NCI-H2107 (cell line): ENCODE results near the gene PIK3IP1.

ENCODE experiments used
- DNase-seq: peaks from one replicate; lab custom pipeline; 2025; lab: John Stamatoyannopoulos, UW

PIK3IP1 gene

DNA sequence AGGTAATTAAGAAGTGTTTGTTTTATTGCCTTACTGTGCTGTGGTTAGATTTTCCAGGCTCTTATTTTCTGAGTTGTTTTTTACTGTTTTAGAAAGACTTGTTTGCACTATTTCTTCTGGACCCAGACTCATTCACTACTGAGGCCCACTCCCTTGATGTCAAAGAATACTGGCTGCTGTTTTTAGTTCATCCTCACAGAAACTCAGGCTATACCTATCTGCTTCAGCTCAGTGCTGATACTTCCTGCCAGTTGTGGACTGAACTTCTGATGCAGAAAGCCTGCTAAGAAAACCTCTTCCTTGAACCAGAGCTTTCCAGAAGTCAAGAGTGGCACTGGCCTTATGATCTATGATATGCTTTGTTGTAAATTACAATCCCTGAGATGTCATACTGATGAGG lies 15.9 kb upstream of the PIK3IP1 start:
- no peak for DNase-seq

DNA sequence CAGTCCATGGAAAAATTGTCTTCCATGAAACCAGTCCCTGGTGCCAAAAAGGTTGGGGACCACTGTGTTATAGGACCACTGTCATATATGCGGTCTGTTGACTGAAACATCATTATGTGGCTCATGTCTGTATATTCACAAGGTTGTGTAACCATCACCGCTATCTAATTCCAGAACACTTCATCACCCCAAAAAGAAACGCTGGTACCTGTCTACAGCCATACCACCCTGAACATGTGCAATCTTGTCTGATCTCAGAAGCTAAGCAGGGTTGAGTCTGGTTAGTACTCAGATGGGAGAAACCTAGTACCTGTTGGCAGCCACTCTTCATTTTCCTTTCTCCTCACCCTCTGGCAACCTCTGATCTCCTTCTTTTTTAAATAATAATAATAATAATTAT lies 12.9 kb upstream of the PIK3IP1 start:
- no peak for DNase-seq

DNA sequence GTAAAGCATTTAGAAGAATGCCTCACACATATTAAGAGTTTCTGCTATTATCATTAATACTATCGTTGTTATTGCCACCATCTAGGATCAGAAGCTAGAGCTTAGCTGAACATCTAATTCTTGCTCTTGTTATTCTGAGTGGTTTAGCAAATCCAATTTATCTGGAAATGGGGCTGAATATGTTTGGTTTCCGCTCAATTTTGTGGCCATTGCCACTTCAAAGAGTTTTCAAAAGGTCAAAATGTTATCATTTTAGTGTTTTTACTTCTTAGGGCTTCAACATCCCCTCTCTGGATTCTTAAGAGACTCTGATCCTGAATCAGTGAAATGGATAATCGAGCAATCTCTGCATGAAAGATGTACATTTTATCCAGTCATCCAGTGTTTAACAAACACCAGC lies 10.2 kb upstream of the PIK3IP1 start:
- no peak for DNase-seq

DNA sequence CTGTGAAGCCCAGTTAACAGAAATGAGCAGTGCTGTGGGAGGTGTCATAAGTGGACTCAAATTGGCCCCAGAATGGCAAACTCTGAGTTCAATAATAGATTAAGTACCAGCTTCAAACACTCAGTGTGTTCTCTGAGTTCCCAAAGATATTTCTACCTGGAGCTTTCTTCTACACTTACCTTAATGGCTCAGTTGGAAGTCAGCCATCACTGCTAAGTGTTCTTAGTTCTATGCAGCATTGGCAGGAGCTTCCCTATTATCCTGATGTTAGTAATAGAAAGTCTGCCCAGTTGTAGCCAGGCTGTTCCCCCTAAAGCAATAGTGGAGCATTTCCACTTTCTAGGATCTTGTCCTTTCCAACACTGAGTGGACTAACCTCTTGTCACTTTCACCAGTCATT lies 9.7 kb upstream of the PIK3IP1 start:
- DNase-seq: peak; percentile 19

DNA sequence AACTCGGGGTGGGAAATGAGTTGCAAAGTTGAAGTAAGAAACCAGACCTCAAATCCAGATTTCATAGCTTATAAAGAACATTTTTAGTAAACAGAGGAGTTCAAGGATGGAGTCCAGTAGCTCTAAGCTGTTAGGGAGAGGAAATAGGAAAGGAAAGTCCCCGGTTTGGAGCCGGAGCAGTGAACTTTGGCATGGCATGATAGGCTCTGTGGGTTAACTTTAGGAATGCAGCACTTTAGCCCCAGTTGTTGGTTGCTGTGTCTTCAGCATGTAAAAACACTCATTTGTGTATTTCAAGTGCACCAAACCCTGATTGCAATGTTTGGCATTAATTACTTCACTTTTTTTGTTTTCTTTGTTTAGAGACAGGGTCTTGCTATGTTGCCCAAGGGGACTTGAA lies 8.6 kb upstream of the PIK3IP1 start:
- no peak for DNase-seq

DNA sequence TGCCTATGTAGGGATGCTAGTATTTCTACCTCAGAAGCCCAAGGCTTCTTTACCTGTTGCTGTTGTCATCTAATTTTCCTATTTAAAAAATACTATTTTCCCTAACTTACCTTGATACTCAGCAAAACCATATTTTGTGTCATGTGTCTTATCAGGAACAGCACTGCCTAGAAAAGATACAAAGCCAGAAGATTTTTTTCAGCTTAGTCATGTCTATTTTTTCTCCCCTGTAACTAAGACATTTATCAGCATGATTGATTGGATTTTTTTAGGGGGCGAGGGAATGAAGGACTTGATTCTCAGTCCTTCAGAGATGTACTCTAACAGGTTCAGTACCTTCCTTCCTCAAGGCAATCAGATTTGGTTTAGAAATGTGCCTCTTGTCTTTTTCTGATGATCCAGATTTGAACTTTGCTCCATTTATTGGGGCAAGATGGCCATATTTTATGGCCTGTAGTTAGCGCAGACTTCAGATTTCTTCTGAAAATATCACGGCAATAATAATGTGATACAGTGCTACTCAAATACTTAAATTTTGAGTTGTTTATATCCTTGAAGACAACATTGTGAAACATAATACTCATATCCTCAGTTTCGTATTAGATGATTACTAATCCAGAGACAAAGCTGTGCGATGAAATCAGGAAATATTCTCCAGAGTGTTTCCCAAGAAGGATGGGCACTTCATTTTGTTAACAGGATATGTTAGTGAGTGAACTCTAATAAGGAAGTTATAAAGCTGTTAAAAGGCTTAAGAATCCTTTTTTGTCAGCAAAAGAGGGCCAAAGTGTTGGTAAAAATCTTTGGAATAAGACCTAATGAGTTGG lies 3.8 kb upstream of the PIK3IP1 start:
- DNase-seq: no peak

DNA sequence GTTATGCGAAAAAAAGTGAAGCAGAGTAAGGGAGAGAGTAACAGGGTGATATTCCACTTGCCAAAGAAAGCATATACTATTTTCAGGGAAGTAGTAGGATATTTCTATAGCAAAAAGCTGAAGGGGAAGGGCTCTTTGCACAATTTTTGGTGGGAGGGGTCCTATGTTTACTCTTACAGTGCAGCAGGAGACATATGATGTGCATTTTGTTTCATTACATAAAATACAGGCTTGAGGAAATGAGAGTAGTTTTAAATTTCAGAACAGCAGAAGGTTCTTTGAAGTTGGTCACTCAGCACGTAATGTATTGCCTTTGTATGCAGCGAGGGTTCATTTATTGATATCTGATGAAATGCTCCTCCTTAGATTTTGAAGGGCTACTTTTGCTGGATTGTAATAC lies 3.1 kb upstream of the PIK3IP1 start:
- DNase-seq: no peak

DNA sequence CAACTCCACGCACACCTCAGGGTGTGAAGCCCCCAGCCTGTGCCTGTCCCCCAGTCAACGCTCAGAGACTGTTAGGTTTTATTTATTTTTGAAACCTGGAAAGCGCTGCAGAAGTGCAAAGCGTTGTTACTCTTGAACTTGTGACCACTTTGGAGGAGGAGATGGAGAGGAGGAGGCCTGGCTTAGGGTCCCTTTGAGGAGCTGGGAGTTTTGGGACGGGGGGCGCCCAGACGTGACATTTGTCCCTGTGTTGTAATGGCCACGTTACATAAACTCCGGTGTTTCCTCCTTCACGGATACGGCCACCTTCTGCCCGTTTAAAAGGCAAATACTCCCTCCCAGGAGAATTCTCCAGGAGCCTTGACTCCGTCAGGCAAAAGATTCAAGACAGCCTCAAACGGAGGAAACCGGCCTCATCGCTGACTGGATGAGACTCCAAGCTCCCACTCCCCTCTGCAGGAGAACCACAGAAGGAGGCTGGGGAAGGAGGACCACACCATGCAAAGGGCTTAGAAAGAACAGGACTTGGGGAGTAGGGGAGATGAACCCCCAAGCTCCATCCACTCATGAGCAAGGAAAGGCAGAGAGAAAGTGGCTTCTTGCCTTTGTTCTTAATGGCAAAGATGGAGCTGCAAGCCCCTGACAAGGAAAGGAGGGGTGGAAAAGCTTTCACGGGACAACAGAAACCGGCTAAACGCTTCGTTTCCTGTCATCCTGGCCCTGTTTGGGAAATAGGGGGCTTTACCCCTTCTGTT lies 630 bp downstream of the PIK3IP1 start:
- DNase-seq: no peak

DNA sequence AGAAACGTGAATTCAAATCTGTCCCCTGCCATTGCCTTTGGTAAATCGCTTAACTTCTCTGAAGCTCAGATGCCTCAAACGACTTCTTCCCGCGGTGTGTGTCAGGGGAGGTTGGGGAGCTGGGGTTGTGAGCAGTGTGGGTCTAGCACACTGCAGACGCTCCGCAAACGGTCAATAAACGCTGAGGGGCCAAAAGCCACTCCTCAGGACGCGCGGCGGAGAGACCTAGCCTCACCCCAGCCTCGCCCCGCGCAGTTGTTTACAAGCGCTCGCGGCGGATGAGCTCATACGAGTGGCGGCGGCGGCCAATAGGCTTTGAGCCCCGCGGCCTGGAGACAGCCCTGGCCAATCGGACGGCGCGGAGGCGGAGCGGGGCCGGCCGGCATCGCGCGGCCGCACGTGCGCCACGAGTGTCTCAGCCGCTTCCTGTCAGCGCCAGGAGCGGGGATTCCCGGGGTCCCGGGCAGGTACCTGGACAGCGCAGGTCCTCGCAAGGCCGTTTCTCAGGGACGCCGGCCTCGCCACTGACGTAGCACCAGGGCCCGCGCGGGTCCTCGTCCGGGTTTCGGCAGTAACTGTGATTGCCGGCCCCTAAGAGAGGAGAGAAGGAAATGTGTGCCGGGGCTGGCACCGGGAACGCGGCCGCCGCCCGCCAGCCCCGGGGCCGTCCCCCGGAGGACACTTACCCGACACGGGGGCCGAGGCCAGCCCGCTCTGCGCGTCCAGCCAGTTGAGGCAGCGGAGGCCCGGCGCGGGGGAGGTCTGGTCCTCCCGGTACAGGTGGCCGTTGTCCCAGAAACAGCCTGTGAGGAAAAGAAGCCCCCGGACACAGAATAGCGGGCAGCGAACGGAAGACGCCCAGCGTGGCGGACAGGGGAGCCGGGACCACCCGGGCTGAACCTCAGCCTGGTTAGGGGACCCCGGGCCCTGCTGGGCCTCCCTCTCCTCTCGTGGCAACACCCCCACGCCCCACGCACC lies 1.5 kb downstream of the PIK3IP1 start:
- peak; percentile 80 for DNase-seq

DNA sequence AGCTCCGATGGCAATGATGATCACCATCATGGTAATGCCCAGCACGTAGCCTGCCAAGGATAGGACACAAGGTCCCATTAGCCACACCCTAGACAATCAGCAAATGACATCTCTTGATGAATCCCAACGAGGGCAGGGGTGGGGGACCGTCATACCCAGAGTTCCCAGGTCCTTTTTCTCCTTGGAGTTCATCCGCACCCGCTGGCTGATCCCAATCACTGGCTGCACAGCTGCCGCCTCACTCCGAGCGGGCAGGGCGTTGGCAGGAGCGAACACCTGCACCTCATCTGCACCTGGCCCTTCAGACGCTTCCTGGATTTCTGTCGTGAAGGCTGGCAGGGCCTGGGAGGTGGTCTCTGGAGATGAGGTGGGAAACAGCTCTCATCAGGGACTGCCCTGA lies 2.9 kb downstream of the PIK3IP1 start:
- no peak for DNase-seq

DNA sequence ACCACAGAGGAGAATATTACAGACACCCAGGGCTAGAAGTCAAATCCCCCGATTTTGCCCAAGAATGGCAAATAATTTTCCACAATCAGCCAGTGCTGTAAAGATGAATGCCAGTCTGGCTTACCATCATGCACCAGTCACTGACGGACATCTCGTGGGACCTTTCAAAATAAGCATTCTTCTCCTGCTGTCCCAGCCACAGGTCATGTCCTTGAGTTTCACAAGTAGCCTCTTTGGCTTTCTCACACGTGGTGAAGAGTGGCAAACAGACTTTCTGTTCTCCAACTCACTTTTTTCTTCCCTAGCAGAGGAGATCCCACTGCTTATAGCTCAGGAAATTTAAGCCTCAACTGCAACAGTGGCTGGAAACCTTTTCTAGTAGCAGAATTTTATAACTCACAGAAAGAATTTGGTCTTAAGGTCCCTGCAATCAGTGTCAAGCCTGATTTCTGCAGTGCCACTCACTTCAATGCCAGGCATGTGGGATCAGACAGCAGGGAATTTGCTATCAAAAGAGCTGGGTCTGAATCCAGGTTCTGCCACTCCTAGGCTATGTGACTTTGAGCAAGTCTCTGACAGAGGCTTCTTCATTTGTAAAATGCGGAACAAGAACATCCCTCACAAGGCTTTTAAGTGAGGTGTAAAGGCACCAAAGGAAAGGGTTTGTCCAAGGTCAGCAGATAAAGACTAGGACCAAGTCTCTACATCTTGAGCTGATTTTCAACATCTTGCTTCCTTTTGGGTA lies 3.6 kb downstream of the PIK3IP1 start:
- no peak for DNase-seq

DNA sequence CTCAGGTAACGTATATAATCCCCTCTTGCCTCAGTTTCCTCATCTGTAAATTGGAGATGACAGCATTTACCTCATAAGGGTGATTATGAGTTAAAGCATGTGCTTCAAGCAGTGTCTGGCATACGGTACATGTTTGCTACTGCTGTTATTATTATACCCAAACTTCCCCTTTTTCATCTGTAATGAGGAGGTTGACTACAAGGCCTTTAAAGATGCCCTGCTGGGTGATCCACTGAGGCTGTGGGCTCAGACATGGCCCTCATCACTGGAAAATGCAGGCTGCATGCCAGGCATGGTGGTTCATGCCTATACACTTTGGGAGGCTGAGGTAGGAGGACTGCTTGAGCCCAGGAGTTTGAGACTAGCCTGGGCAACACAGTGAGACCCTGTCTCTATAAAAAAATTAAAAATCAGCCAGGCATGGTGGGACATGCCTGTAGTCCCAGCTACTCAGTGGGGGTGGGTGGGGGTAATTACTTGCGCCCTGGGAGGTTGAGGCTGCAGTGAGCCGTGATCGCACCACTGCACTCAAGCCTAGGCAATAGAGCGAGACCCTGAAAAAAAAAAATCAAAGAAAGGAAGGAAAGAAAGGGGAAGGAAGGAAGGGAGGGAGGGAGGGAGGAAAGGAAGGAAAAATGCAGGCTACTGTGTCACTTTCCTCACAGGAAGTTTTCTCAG lies 4.3 kb downstream of the PIK3IP1 start:
- DNase-seq: no peak

DNA sequence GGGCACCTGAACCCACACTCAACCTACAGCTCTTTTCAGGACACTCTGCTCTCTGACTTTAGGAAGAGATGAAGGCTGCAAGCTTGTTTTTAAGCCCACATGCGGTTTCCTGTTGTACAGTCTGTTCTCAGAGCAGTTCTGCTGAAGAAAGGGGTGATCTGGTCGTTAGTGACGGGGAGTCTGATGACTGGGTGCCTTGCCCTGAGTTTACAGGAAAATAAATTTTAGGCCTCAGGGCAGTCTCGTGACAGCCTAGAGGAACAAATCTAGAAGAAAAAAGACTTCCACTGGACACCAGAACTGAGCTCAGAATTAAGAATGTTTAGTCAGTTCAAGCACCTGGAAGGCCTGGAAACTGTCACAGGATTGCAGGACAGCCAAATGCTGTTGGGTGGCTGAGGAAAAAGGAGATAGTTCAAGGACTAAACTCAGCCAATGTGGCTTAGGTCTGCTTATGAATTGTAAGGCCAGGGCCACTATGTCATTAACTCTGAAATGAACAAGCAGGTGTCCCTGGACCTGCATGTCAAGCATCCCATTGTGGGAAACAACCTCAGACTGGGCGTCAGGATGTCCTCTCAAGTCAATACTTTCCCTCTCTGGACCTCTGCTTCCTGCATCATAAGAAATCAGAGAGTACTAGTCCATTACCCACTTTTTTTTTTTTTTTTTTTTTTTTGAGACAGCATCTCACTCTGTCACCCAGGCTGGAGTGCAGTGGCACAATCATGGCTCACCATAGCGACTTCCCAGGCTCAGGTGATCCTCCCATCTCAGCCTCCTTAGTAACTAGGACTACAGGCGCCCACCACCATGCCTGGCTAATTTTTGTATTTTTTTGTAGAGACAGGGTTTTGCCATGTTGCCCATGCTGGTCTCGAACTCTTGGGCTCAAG lies 5.7 kb downstream of the PIK3IP1 start:
- DNase-seq: no peak

DNA sequence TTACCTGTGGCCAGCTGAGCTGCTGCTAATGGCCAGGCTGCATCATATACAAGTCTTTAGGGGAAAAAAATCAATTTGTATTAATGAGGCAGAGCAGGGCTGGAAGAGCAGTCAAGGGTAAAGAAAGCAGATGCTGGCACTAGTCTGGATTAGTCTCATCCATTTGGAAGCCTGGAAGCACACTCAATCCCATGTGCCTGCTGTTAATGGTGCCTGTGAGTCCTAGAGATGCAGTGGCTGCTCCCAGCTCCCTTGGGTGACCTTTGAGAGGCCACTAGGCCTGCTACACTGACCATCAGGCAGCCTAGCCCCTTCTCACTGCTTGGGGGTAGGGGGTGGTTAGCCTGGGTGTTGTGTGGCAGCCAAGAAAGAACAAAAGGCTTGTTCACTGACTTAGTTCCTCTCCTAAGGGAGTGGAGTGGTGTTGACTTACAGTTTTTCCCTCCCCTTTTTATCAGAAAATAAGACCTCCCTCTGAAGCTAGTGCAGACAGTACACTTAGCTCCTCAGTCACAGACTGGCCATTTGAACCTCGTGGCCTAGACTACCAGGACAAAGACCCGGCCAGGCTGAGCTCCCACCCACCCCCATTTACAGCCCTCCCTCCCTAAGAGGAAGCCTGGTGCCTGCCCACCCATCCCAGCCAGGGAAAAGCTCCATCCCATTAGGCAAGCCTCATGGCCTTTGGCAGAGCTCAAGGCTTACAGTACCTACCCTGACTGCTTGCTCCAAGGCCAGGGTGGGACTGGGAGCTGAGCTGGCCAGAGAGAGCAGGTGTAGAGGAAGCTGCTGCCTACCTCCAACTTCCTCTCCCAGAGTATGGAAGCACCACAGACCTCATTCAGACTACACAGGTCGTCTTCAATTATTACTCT lies 7.8 kb downstream of the PIK3IP1 start:
- no peak for DNase-seq

DNA sequence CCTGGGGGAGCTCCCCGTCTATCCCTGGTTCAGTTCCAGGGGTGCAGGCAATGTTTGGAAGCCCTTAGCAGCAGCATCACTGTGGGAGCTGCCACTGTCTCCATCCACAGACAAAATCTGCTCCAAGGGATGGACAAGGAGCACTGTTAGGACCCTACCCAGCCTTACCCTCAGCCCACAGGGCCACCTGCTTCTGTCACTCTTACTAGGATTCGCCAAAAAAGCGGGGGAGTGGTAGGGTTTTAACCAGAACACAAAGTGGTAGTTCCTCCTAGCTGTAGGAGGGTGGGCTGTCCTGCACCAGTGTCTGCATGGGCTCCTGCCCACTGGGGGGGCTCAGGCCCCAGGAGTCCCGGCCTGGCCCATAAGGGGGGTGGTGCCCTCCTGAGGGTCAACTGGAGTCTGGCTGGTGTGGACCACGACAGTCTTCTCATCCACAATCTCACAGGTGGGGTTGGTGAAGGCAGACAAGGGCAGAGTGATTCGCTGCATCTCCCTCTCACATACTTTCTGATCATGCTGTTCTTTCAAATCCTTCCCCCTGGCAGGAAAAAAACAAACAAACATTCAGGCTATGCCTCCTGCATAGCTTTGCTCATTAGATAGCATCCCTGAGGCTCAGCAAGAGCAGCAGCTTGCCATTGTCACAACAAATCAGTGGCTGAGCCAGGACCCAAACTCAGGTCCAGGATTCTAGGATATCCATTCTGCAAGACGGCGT lies 9.4 kb downstream of the PIK3IP1 start:
- no peak for DNase-seq

DNA sequence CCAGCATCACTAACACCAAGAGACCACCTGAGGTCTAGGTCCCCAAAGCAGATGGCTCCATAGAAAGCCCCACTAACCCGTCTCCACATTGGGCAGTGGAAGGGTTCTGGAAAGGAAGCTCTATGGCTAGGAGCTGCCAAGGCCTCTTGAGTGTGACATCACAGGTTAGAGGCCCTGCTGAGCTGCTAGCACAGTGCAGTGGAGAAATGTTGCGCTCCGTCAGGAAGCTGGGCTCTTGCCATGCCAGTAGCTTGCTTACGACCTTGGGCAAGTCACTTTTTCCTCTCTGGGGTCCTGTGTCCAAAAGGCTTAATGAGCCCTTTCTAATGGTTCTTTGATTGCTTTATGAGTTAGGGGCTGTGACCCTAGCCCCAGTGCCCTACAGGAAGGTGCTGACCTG lies 10.6 kb downstream of the PIK3IP1 start:
- DNase-seq: no peak

DNA sequence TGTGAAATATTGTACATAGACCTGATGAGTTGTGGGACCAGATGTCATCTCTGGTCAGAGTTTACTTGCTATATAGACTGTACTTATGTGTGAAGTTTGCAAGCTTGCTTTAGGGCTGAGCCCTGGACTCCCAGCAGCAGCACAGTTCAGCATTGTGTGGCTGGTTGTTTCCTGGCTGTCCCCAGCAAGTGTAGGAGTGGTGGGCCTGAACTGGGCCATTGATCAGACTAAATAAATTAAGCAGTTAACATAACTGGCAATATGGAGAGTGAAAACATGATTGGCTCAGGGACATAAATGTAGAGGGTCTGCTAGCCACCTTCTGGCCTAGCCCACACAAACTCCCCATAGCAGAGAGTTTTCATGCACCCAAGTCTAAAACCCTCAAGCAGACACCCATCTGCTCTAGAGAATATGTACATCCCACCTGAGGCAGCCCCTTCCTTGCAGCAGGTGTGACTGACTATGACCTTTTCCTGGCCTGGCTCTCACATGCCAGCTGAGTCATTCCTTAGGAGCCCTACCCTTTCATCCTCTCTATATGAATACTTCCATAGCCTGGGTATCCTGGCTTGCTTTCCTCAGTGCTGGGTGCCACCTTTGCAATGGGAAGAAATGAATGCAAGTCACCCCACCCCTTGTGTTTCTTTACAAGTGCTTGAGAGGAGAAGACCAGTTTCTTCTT lies 12.3 kb downstream of the PIK3IP1 start:
- DNase-seq: no peak

DNA sequence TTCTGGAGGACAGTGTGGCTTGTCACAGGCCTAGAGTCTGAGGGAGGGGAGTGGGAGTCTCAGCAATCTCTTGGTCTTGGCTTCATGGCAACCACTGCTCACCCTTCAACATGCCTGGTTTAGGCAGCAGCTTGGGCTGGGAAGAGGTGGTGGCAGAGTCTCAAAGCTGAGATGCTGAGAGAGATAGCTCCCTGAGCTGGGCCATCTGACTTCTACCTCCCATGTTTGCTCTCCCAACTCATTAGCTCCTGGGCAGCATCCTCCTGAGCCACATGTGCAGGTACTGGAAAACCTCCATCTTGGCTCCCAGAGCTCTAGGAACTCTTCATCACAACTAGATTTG lies 13.0 kb downstream of the PIK3IP1 start:
- no peak for DNase-seq
